Activated T-cell treated with anti-CD3 and anti-CD28 coated beads, Interleukin-2, amount 50 U/mL, for 48 hours (primary cell): ENCODE data around the gene SEC31A.
"Not testable (repeated sequence)": the region's sequence is repeated elsewhere in the genome, so short reads cannot be mapped to it uniquely, and the experiment has no call there.

ENCODE experiments used
- DNase-seq, 2 experiments: peaks; one replicate each; pipeline ENCODE4 v3.0.0-alpha.2; 2020

SEC31A gene

GRCh38 chr4:82833696-82834313 is 57.1 kb downstream of the SEC31A start:
- no peak for DNase-seq

DNA sequence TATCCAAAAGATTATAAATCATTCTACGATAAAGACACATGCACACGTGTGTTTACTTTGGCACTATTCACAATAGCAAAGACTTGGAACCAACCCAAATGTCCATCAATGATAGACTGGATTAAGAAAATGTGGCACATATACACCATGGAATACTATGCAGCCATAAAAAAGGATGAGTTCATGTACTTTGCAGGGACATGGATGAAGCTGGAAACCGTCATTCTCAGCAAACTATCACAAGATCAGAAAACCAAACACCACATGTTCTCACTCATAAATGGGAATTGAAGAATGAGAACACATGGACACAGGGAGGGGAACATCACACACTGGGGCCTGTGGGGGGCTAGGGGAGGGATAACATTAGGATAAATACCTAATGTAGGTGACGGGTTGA is 57.9 kb downstream of the SEC31A start:
- DNase-seq = not testable (repeated sequence)

- no peak for DNase-seq
Measured at GRCh38 chr4:82825425-82825824, 65.5 kb downstream of the SEC31A start.

GRCh38 chr4:82823062-82823461 is 67.9 kb downstream of the SEC31A start:
- no peak for DNase-seq

GRCh38 chr4:82820689-82821088 is 70.3 kb downstream of the SEC31A start:
- no peak for DNase-seq

- DNase-seq = no peak
Measured at GRCh38 chr4:82818664-82819662, 72.0 kb downstream of the SEC31A start.

DNA sequence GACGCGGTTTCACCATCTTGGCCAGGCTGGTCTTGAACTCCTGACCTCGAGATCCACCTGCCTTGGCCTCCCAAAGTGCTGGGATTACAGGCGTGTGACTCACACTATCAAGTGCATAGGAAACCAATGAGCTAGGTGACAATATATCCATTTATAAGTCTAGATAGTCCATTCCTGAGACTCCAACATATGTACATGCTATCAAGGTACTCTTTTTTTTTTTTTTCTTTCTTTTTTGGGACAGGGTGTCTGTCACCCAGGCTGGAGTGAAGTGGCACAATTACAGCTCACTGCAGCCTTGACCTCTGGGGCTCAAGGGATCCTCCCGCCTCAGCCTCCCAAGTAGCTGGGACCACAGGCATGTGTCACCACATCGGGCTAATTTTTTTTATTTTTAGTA is 74.1 kb downstream of the SEC31A start:
- DNase-seq = not testable (repeated sequence)

DNA sequence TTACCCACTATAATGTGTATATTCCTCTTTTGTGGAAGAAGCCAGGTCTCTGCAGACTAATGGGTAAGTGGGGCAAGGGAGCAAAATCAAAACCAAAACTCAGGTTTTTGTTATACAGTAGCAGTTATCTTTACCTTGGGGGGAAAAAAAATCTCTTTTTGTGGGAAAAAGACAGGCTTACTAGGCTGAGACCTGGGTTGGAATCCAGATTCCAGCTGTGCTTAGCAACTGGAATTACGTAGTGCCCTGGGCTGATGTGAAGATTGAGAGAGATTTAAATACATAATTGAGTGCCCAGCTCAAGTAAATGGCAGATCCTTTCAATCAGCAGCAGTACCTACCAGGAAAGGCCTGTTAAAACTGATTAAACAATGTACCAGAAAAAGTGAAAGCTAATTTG is 76.9 kb downstream of the SEC31A start:
- DNase-seq = no peak

- no peak for DNase-seq
Measured at GRCh38 chr4:82811838-82812341, 79.1 kb downstream of the SEC31A start.

- DNase-seq = no peak
Measured at GRCh38 chr4:82811392-82811791, 79.6 kb downstream of the SEC31A start.

- no peak for DNase-seq
Measured at GRCh38 chr4:82810176-82810575, 80.8 kb downstream of the SEC31A start.

- no peak for DNase-seq
Measured at GRCh38 chr4:82809619-82810018, 81.3 kb downstream of the SEC31A start.

GRCh38 chr4:82803746-82804145 is 87.2 kb downstream of the SEC31A start:
- DNase-seq = no peak

GRCh38 chr4:82802911-82803310 is 88.0 kb downstream of the SEC31A start:
- DNase-seq = no peak

GRCh38 chr4:82801910-82802521 is 88.9 kb downstream of the SEC31A start:
- DNase-seq = no peak

DNA sequence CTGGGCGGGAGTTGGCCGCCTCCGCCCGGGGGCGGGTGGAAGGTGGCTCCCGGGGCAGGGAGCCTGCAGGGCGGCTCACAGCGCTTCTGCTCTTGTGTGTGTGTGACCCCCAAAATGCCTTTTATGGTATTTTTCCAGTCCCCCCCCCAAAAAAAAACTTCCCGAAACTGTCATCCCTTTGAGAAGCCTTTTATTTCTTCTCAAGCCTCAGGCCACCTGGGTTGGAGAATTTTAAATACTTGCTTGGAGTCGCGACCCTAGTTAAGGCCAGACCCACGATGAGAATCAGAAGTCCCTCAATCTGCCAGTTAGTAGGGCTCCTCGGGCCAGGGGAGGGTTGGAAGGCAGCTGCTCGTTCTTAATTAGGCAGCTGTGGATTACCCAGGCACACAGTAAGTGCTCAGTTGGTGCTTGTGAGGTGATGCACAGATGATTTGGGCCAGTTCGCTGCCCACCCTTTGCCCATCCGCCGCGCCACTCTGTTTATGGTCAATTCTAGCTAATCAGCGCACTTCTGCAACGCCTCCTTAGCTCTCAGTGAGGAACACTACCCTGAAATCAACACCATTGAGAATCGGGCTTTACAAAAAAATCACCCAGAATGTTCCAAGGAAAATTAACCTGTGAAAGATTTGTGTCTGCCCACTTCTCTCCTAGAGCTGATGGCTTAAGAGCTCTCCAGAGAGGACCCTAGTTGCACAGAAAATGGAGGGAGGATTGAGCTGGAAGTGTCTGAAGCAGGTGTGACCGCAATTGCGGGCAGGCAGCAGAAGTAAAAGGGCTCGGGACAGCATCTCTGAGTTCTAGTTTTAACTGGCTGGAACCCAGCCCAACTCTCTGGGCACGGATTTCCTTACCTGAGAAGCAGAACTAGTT is 91.7 kb downstream of the SEC31A start:
- peak in 1 of 2 experiments; percentile 22 for DNase-seq

- peak; percentile 58 to 72 for DNase-seq
Measured at GRCh38 chr4:82798168-82799005, 92.6 kb downstream of the SEC31A start, which contains the start of gene SCD5. Gene SCD5 (minus strand): TSS chr4:82798796. CDS start chr4:82798537, 259 bp downstream.

DNA sequence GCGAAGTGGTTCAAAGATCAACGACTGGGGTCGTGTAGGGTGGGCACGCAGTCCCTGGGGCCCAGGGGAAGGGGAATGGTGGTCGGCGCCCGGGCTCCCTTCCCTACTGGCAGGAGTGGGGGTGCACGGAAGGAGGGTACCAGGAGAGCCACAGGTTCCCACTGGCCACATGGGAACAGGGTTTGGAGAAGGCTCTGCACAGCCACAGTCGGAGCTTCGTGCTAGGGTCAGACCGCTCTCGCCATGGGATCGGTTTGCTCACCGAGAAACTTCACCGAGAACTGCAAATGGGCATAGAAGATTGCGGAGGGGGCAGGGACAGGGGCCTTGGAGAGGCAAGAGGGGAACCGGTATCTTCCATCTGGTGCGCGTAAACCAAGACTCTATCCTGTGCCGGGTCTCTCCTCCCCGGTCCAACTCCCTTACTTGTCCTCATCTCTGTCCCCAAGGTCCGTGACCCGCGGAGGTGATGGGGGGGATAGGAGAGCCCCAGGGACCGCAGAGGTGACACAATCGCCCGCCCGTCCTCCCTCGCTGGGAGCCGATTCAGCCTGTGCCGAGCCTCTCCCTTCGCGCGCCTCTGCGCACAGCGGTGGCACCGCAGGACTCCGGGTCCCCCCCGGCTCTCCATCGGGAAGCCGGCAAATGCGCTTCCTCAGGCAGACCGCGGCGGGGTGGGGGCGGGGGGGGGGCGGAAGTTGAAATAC is 93.4 kb downstream of the SEC31A start:
- DNase-seq = peak; percentile 38

GRCh38 chr4:82797040-82797404 is 93.9 kb downstream of the SEC31A start:
- DNase-seq = no peak

DNA sequence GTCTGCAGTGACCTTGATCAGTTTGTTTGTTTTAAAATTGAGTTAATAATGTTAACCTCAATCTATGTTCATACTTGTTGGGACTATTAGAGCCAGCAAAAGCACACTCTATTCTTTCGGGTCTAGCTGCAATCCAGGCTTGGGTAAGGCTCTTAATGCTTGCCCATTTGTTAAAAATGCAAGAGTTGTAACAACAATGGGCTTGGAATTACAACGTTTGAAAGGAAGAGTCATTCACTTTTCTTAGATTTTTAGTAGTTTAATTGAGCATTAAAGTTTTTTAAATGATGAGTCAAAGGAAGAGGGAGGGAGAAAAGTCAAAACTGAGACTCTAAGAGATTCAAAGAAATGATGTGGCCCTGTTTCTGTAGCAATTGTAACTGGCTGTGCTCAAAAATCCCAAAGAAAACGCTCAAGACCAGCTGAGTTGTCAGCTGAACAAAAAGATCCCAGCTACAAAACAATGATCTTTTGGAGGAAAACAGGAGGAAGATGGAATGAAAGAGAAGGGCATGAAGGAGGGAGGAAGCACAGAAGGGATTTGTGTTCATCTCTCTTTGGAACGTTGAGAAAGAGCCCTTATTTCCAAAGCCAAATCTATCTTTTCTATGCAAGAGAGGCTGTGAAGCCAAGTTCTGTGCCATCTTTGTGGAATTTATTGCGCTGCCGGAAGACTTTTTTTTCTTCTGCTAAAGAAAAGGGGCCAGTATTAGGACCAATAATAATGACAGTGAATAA is 97.9 kb downstream of the SEC31A start:
- DNase-seq = no peak
